HCT116 (cell line): ENCODE results near the gene USP12. TPM values are rescaled to one million over a fixed set of nuclear protein-coding genes. Genes with fewer than 3 reads are reported as not detected.

Source experiments
- ATAC-seq: fragments of 200-7000 bp; cut with Tn5 transposase; 2 replicates; pipeline ENCODE4 v1.9.1; 2020; ENCODE audit warnings: mild to moderate bottlenecking, moderate library complexity
- BruUV-seq: library from RNA; stranded (reverse); fragments of 400-500 nt; replicated peaks from 2 replicates; lab custom pipeline; 2021; lab: Mats Ljungman, UMichigan
- CTCF ChIA-PET: fragments of 300-600 bp; sonication (Branson Sonifier 250); formaldehyde crosslinking; loops from one replicate; lab custom pipeline; 2021; ENCODE audit warnings: antibody characterized with exemption; lab: Charles Lee
- POLR2A ChIA-PET: fragments of 300-600, 350-600 bp; sonication (Branson Sonifier 250); formaldehyde crosslinking; loops from one replicate; lab custom pipeline; 2021; ENCODE audit warnings: antibody characterized with exemption; lab: Charles Lee
- RAD21 ChIA-PET, 2 experiments: fragments of 300-600 bp; sonication (Branson Sonifier 250); formaldehyde crosslinking; loops; one replicate each; lab custom pipeline; 2023; ENCODE audit warnings: low total read pairs in 2 of 2; ENCODE audit not compliant: uncharacterized antibody in 2 of 2, unreplicated experiment in 2 of 2, low non-redundant PET in 1 of 2; lab: Charles Lee
- DNase-seq: peaks from one replicate; pipeline ENCODE4 v3.0.0-alpha.2; 2010; ENCODE audit warnings: low read depth, low spot score
- H2AFZ ChIP-seq: fragments of 200-600 bp; shearing (Covaris generic), sonication (generic); 2 replicates; pipeline ENCODE4 v1.6.1; 2017; ENCODE audit warnings: low read depth, mixed run types, mixed read lengths, antibody characterized with exemption, low read length; ENCODE audit not compliant: poor library complexity, severe bottlenecking
- H3K27ac ChIP-seq: 2 replicates; pipeline ENCODE4 v1.5.1; 2012; ENCODE audit warnings: low read depth, low read length
- H3K27me3 ChIP-seq: fragments of 200-600 bp; sonication (generic); 2 replicates; pipeline ENCODE4 v1.6.1; 2016; ENCODE audit warnings: mixed run types, low read length, mixed read lengths; ENCODE audit not compliant: insufficient read depth
- H3K36me3 ChIP-seq, 2 experiments: fragments of 200-500 bp in 1 of 2; fragments of 200-600 bp in 1 of 2; sonication (Bioruptor generic) in 1 of 2; sonication (generic) in 1 of 2; 2 replicates each; pipeline versions ENCODE4 v1.5.1 to v1.6.1; 2014 to 2016; ENCODE audit warnings: low read length in 2 of 2, inconsistent platforms in 1 of 2, mixed read lengths in 1 of 2, mixed run types in 1 of 2; ENCODE audit not compliant: insufficient read depth in 2 of 2, control insufficient read depth in 1 of 2
- H3K4me1 ChIP-seq, 2 experiments: fragments of 200-600 bp in 1 of 2; sonication (generic) in 1 of 2; 2 replicates each; pipeline versions ENCODE4 v1.5.1 to v1.6.1; 2012 to 2017; ENCODE audit warnings: low read length in 2 of 2, inconsistent platforms in 1 of 2, mild to moderate bottlenecking in 1 of 2, mixed read lengths in 1 of 2, mixed run types in 1 of 2, moderate library complexity in 1 of 2; ENCODE audit not compliant: insufficient read depth in 2 of 2, control insufficient read depth in 1 of 2
- H3K4me2 ChIP-seq: fragments of 200-600 bp; sonication (generic); 2 replicates; pipeline ENCODE4 v1.6.1; 2017; ENCODE audit warnings: mixed run types, low read length, mixed read lengths
- H3K4me3 ChIP-seq, 2 experiments: fragments of 200-600 bp in 1 of 2; sonication (generic) in 1 of 2; replicated peaks in 1 of 2; 2 replicates each; pipeline ENCODE4 v1.5.1; 2011 to 2016; ENCODE audit warnings: low read length in 2 of 2, control low read depth in 1 of 2, low read depth in 1 of 2, mild to moderate bottlenecking in 1 of 2, mixed read lengths in 1 of 2, mixed run types in 1 of 2
- H3K79me2 ChIP-seq: fragments of 200-600 bp; sonication (generic); 2 replicates; pipeline ENCODE4 v1.6.1; 2017; ENCODE audit warnings: mild to moderate bottlenecking, mixed run types, low read length, moderate library complexity, mixed read lengths; ENCODE audit not compliant: insufficient read depth
- H3K9ac ChIP-seq: fragments of 200-600 bp; sonication (generic); 2 replicates; pipeline ENCODE4 v1.6.1; 2016; ENCODE audit warnings: low read length, mixed read lengths
- H3K9me2 ChIP-seq: fragments of 200-600 bp; sonication (generic), shearing (Covaris generic); 2 replicates; pipeline ENCODE4 v1.6.1; 2017; ENCODE audit warnings: mixed run types, mild to moderate bottlenecking, moderate library complexity; ENCODE audit not compliant: insufficient read depth
- H3K9me3 ChIP-seq, 2 experiments: fragments of 200-500 bp in 1 of 2; fragments of 200-600 bp in 1 of 2; sonication (Bioruptor generic) in 1 of 2; sonication (generic) in 1 of 2; 2 replicates each; pipeline ENCODE4 v1.6.1; 2014 to 2017; ENCODE audit warnings: low read length in 2 of 2, mixed read lengths in 2 of 2, inconsistent platforms in 1 of 2, low read depth in 1 of 2, mild to moderate bottlenecking in 1 of 2, mixed run types in 1 of 2, moderate library complexity in 1 of 2; ENCODE audit not compliant: control insufficient read depth in 1 of 2, insufficient read depth in 1 of 2
- H4K20me1 ChIP-seq: fragments of 200-600 bp; sonication (generic), shearing (Covaris generic); 2 replicates; pipeline ENCODE4 v1.6.1; 2017; ENCODE audit warnings: mixed run types, mild to moderate bottlenecking, moderate library complexity; ENCODE audit not compliant: insufficient read depth
- CTCF ChIP-seq, 3 experiments: fragments of 200-600 bp in 1 of 3; sonication (generic) in 1 of 3; IDR thresholded peaks in 2 of 3; conservative IDR thresholded peaks in 1 of 3; 2 replicates each; pipeline ENCODE4 v1.5.1; 2012 to 2017; ENCODE audit warnings: low read depth in 2 of 3, low read length in 2 of 3, antibody characterized with exemption in 1 of 3, borderline replicate concordance in 1 of 3, control low read depth in 1 of 3, mild to moderate bottlenecking in 1 of 3, mixed read lengths in 1 of 3, mixed run types in 1 of 3, moderate library complexity in 1 of 3; ENCODE audit not compliant: insufficient read depth in 1 of 3
- EZH2 ChIP-seq: fragments of 200-600 bp; sonication (generic); IDR thresholded peaks from 2 replicates; pipeline ENCODE4 v1.6.1; 2017; ENCODE audit warnings: antibody characterized with exemption, mixed run types
- EZH2phosphoT487 ChIP-seq: fragments of 200-600 bp; IDR thresholded peaks from 2 replicates; pipeline ENCODE4 v1.6.1; 2018; ENCODE audit warnings: antibody characterized with exemption, borderline replicate concordance
- FOSL1 ChIP-seq: IDR thresholded peaks from 2 replicates; pipeline ENCODE4 v1.6.1; 2012; ENCODE audit warnings: low read depth
- POLR2A ChIP-seq: IDR thresholded peaks from 2 replicates; pipeline ENCODE4 v1.7.0; 2011; ENCODE audit warnings: borderline replicate concordance; ENCODE audit not compliant: insufficient read depth, insufficient read length; ENCODE audit errors: extremely low read depth
- POLR2AphosphoS5 ChIP-seq: IDR thresholded peaks from 2 replicates; pipeline ENCODE4 v1.6.1; 2011; ENCODE audit warnings: mild to moderate bottlenecking, low read depth, low read length, moderate library complexity
- REST ChIP-seq: IDR thresholded peaks from 2 replicates; pipeline ENCODE4 v1.6.1; 2012; ENCODE audit warnings: low read depth
- TCF7L2 ChIP-seq: IDR thresholded peaks from 2 replicates; pipeline ENCODE4 v1.7.0; 2011; ENCODE audit warnings: borderline replicate concordance, inconsistent platforms; ENCODE audit not compliant: insufficient read depth, insufficient read length; ENCODE audit errors: extremely low read depth
- ZFX ChIP-seq: fragments of 450-650 bp; IDR thresholded peaks from 2 replicates; pipeline ENCODE4 v1.6.1; 2017
- intact Hi-C: fragments of 100-400 bp; cut with micrococcal nuclease; formaldehyde crosslinking; loops from 2 replicates; pipeline ENCODE4 v1.10.0; 2022
- total RNA-seq: library from RNA; stranded (reverse); gene quantifications from one replicate; pipeline ENCODE4 v1.2.1, GENCODE V29; 2021; ENCODE audit not compliant: unreplicated experiment

USP12 gene
- total RNA-seq, 1 experiment from 2014 or later: 28.3 TPM

GRCh38 chr13:27147530-27148170 is 24.0 kb downstream of the USP12 start:
- Histone ChIP-seq H3K27me3 (no peaks in the 10 kb centered on the region), H3K9me2 (no peaks in the 10 kb centered on the region), H3K79me2 (peaks cover 97% of the 10 kb centered on the region), H3K4me2 (no peak overlapping the region), H2AFZ (no peak overlapping the region), H3K4me1 (no peaks in the 10 kb centered on the region), H3K4me3 (no peak overlapping the region), H3K9me3 (no peaks in the 10 kb centered on the region), H4K20me1 (peaks cover 20% of the 10 kb centered on the region; the same call in 1 of the 2 replicates), H3K9ac (no peak overlapping the region), H3K36me3 (no peaks in the 10 kb centered on the region), H3K27ac (no peak overlapping the region)
- ChIA-PET CTCF (no interaction called here), RAD21 (no interaction called here), POLR2A (no interaction called here)
- ATAC-seq (no peak), DNase-seq (no peak)
- no TSS peak for BruUV-seq
- intact Hi-C loops: no loop called here
- TF ChIP-seq ZFX: no peak
- no peak for TF ChIP-seq FOSL1
- no peak for TF ChIP-seq REST
- TF ChIP-seq TCF7L2: no peak
- no peak for TF ChIP-seq EZH2
- TF ChIP-seq POLR2A: no peak

- Histone ChIP-seq H3K79me2 (peaks cover 100% of the 10 kb centered on the region), H3K9ac (no peak overlapping the region), H3K27me3 (no peaks in the 10 kb centered on the region), H3K4me3 (no peak overlapping the region), H3K4me2 (no peak overlapping the region), H3K9me2 (no peaks in the 10 kb centered on the region), H3K36me3 (no peaks in the 10 kb centered on the region), H2AFZ (no peak overlapping the region), H4K20me1 (peaks cover 19% of the 10 kb centered on the region; the same call in 1 of the 2 replicates), H3K9me3 (no peaks in the 10 kb centered on the region), H3K4me1 (peaks cover 0 to 2% of the 10 kb centered on the region in 2 experiments; a peak in 2 of 4 replicates), H3K27ac (no peak overlapping the region)
- ChIA-PET CTCF (no interaction called here), RAD21 (no interaction called here), POLR2A (no interaction called here)
- no peak for ATAC-seq
- no TSS peak for BruUV-seq
- intact Hi-C loops: no loop called here
- no peak for DNase-seq
- TF ChIP-seq POLR2A (no peak), POLR2AphosphoS5 (no peak), TCF7L2 (no peak), EZH2phosphoT487 (no peak), CTCF (IDR thresholded peaks at IDR 0.05 in 2 of 3, conservative IDR thresholded peaks at IDR 0.05 in 1 of 3; ENCODE audit: borderline replicate concordance in 1 of 3, insufficient read depth in 1 of 3, low read depth in 2 of 3, low read length in 2 of 3) (no peak), REST (no peak)
Observed at GRCh38 chr13:27141746-27142145, 29.9 kb downstream of the USP12 start.
